ENCODE measurements around the gene IRF4.
"Not testable (repeated sequence)": the region's sequence is repeated elsewhere in the genome, so short reads cannot be mapped to it uniquely, and the experiment has no call there.

IRF4 gene

DNA sequence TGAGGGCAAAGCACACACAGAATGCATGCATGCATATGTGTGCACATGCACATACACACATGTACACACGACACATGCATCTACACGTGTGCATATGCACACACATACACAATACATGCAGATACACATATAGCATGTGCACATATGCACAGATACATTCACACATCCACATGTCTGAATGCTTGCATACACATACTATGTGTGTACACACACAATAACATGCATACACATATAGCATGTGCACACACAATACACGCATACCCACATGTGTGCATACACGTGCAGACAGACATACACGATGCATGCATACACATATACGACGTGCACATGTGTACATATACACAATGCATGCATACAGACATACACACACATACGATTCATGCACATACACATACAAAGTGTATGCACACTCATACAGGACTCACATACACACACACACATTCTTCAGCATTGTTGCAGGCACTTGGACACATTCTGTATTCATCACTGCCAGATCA is 24.2 kb upstream of the IRF4 start:
- TF ChIP-seq, protein P1, sequence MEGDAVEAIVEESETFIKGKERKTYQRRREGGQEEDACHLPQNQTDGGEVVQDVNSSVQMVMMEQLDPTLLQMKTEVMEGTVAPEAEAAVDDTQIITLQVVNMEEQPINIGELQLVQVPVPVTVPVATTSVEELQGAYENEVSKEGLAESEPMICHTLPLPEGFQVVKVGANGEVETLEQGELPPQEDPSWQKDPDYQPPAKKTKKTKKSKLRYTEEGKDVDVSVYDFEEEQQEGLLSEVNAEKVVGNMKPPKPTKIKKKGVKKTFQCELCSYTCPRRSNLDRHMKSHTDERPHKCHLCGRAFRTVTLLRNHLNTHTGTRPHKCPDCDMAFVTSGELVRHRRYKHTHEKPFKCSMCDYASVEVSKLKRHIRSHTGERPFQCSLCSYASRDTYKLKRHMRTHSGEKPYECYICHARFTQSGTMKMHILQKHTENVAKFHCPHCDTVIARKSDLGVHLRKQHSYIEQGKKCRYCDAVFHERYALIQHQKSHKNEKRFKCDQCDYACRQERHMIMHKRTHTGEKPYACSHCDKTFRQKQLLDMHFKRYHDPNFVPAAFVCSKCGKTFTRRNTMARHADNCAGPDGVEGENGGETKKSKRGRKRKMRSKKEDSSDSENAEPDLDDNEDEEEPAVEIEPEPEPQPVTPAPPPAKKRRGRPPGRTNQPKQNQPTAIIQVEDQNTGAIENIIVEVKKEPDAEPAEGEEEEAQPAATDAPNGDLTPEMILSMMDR (IDR thresholded peaks at IDR 0.05; ENCODE audit: low read depth, low read length, missing control alignments), result no peak
- no peak overlapping the region for H3K4me3 ChIP-seq (ENCODE audit: low read depth, low read length)
- no peak for DNase-seq (ENCODE audit: low read depth)

DNA sequence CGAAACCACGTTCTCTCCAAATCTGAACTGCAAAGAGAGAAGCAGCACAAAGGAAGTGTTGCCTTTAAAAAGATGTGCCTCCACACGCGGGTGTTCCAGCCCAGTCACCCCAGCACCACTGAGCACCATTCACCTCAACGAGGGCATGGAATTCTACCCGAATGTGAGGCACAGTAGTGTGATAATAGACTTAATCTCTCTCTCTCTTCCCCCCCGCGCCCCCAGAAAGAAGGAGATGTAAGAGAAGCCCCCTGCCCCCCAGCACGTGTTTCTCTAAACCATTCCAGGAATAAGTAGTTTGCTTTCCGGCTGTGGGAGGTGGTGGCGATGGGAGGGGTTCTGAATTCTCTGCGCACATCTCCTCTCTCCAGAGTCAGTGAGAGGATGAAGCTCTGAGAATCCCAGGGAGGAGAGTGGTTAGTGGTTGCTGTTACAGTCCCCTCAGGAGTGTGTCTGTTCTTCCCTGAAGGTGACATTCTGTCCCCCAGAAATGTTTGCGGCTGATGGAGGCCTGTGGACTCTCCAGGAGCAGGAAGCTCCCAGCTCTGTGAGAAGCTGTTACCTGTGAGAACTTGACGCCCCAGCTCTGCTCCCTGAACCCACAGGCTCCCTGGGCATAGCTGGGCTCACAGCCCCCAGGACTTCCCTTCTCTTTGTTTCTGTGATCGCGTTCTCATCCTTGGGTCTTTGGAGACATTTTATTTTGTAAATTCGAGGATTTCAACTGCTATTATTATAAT is 23.5 kb upstream of the IRF4 start:
- H3K4me3 ChIP-seq (ENCODE audit: low read depth, low read length), result no peak overlapping the region
- DNase-seq (ENCODE audit: low read depth), result no peak
- TF ChIP-seq, protein P1 (IDR thresholded peaks at IDR 0.05; ENCODE audit: low read depth, low read length, missing control alignments), result no peak

DNA sequence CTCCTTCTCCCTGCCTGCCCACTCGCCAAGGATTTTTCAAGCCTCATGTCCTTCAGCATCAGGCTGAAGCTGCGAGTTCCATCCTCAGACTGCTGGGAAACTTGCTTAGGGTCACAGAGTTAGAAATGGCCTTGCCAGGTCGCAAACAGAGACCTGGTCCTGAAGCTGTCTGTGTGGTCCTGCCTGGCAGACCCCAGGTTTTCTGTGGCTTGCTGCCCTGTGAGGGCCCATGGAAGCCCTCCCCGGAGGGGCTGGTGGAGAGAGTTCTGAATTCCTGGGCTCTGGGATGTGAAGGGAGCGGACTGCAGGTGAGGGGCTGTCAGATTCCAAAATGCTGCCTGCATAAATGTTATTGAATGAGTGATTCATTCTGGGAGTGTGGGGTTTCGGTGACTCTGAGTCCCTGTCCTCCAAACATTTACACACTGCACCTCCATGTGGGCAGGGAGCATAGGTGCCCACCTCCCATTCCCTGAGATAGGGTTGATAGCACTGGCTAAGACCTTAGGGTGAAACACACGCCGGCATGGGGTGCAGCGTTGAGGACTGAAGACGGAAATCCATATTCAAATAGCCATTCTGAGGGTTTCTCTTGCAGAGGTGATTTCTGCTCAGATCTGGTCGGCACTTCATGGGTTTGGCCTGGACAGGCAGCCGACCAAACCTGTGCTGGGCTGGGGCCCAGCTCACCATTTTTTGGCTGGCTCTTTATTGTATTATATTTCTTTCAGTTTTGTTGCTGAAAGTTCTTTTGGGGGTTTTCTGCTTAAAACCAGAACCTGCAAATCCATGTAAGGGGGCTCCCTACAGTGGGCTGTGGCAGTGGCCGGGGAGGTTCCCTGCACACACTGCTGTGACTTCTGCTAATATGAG is 21.8 kb upstream of the IRF4 start:
- no peak for DNase-seq (ENCODE audit: low read depth)
- TF ChIP-seq, protein P1 (IDR thresholded peaks at IDR 0.05; ENCODE audit: low read depth, low read length, missing control alignments), result no peak
- H3K4me3 ChIP-seq (ENCODE audit: low read depth, low read length), result no peak overlapping the region

DNA sequence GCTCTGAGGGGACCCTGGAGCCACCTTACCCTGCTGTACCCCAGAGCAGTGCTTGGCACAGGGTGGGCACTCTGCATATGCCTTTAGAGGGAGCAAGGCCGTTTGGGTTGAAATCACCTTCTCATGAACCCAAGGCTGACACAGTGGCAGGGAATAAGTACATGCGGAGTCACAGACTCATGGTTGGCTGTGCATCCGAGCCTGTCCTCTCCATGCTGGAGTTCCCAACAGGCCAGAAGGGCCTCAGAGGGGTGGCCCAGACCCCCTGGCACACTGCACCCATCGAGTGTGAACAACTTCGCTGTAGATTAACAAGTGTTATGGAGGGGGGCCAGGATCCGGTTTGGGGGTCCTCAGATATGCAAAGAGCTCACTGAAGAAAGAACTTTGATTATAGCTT is 21.0 kb upstream of the IRF4 start:
- DNase-seq (ENCODE audit: low read depth), result no peak
- no peak overlapping the region for H3K4me3 ChIP-seq (ENCODE audit: low read depth, low read length)
- TF ChIP-seq, protein P1 (IDR thresholded peaks at IDR 0.05; ENCODE audit: low read depth, low read length, missing control alignments), result no peak

DNA sequence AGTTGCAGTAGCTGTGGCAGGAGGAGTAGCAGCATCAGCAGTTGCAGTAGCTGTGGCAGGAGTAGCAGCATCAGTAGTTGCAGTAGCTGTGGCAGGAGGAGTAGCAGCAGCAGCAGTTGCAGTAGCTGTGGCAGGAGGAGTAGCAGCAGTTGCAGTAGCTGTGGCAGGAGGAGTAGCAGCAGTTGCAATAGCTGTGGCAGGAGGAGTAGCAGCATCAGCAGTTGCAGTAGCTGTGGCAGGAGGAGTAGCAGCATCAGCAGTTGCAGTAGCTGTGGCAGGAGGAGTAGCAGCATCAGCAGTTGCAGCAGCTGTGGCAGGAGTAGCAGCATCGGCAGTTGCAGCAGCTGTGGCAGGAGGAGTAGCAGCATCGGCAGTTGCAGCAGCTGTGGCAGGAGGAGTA is 19.7 kb upstream of the IRF4 start:
- DNase-seq (ENCODE audit: low read depth); H3K4me3 ChIP-seq (ENCODE audit: low read depth, low read length): not testable (repeated sequence)

DNA sequence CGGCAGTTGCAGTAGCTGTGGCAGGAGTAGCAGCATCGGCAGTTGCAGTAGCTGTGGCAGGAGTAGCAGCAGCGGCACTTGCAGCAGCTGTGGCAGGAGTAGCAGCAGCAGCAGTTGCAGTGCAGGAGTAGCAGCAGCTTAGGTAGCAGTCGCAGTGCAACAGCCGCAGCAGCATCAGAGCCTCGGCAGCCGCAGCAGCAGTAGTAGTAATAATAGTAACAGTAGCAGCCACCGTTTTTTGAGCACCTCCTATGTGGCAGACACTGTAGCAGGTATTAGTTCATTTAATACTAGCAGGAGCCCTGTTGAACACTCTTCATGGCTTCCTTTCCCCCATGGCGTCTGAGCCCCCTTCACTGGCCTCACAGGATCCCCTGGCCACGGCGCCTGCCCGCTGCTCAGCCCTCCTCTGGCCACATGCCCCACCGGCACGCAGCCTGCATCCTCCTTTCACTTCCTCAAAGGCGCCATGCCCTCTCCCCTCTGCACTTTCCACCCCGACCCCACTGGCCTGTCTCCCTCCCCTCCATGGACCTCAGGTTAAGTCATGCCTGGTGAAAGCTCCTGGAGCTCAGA is 19.1 kb upstream of the IRF4 start:
- no peak overlapping the region; the same call in 1 of the 2 replicates for H3K4me3 ChIP-seq (ENCODE audit: low read depth, low read length)
- TF ChIP-seq, protein P1 (IDR thresholded peaks at IDR 0.05; ENCODE audit: low read depth, low read length, missing control alignments), result no peak
- DNase-seq (ENCODE audit: low read depth), result no peak

DNA sequence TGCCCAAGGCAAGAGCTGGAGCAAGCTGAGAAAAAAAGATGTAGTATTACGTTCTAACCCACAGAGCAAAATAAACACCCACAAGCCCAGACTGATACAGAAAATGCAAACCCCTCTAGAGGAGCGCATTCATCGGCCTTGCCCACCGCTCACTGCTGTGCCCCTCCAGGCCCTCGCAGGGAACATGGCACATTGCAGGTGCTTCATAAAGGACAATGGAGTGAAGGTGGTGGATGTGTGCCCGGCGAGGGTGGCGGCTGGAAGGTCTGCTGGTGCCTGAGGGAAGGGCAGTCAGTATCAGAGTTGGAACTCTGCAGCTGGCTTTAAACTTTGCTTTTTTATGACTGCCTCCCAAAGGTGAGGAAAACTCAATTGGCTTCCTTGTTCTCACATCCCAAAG is 18.5 kb upstream of the IRF4 start:
- TF ChIP-seq, protein P1 (IDR thresholded peaks at IDR 0.05; ENCODE audit: low read depth, low read length, missing control alignments), result no peak
- no peak for DNase-seq (ENCODE audit: low read depth)
- no peak overlapping the region for H3K4me3 ChIP-seq (ENCODE audit: low read depth, low read length)

Measured in GM12864 (cell line).